Measurements from ENCODE around the gene ZNF574.

ZNF574 gene

GRCh38 chr19:42130254-42130573 lies 54.2 kb downstream of the ZNF574 start:
- DNase-seq: no peak

All from activated naive CD4-positive, alpha-beta T cell treated with anti-CD3 and anti-CD28 coated beads, Interleukin-2, amount 50 U/mL, for 16 hours (primary cell).